ENCODE measurements around the gene ZNF169. TPM values are rescaled to one million over a fixed set of nuclear protein-coding genes. Genes with fewer than 3 reads are reported as not detected.
"Not testable (repeated sequence)": the region's sequence is repeated elsewhere in the genome, so short reads cannot be mapped to it uniquely, and the experiment has no call there.

Gene ZNF169
- total and polyA plus RNA-seq, 2 donors (not counting 1 experiment from before 2014, with no cell fraction given) = 19.0 to 26.9 TPM

GRCh38 chr9:94269264-94269663 is 10.2 kb downstream of the ZNF169 start:
- Histone ChIP-seq H2AFZ (ENCODE audit: insufficient read depth, low read depth, low read length, poor library complexity, severe bottlenecking) (no peak overlapping the region), H3K79me2 (ENCODE audit: control insufficient read depth, insufficient read depth, low read length) (peaks cover 71% of the 10 kb centered on the region), H3K27me3 (replicated peaks in 1 of 4; ENCODE audit: control extremely low read depth in 1 of 4, control insufficient read depth in 3 of 4, insufficient read depth in 4 of 4, low read length in 3 of 4) (no peaks in the 10 kb centered on the region), H3K9ac (ENCODE audit: low read length) (no peak overlapping the region), H3K4me3 (ENCODE audit: control extremely low read depth in 1 of 5, extremely low read depth in 1 of 5, insufficient read depth in 1 of 5, low read depth in 2 of 5, low read length in 4 of 5) (no peak overlapping the region), H3K9me3 (ENCODE audit: control extremely low read depth in 1 of 3, control insufficient read depth in 2 of 3, insufficient read depth in 1 of 3, low read length in 2 of 3) (peaks cover 0 to 13% (median 8%) of the 10 kb centered on the region in 3 donors), H3K4me1 (ENCODE audit: control insufficient read depth in 2 of 2, insufficient read depth in 2 of 2, low read length in 2 of 2) (no peaks in the 10 kb centered on the region), H4K20me1 (ENCODE audit: control insufficient read depth, insufficient read depth, low read length, poor library complexity, severe bottlenecking) (peaks cover 17% of the 10 kb centered on the region), H3K27ac (ENCODE audit: low read length in 2 of 2) (no peak overlapping the region), H3K4me2 (replicated peaks; ENCODE audit: low read depth, low read length, poor library complexity, severe bottlenecking) (no peak overlapping the region), H3K36me3 (replicated peaks in 1 of 2; ENCODE audit: control extremely low read depth in 1 of 2, control insufficient read depth in 1 of 2, extremely low read depth in 1 of 2, insufficient read depth in 2 of 2, low read length in 1 of 2) (peaks cover 0 to 7% of the 10 kb centered on the region in 2 experiments)
- no peak for ATAC-seq (ENCODE audit: low read depth)
- intact Hi-C loops (cut with micrococcal nuclease) = no loop called here
- POLR2A ChIA-PET = no interaction called here
- Mint-ChIP-seq H3K4me1 (peaks cover 14% of the 10 kb centered on the region), H3K9me3 (ENCODE audit: insufficient read depth) (no peaks in the 10 kb centered on the region), H3K27ac (no peak overlapping the region), H3K27me3 (no peaks in the 10 kb centered on the region), H3K4me3 (no peak overlapping the region)
- CTCF ChIA-PET = no interaction called here
- 100% methylated on average over 2 of the region's 8 CpGs for WGBS (ENCODE audit: insufficient coverage)
- TF ChIP-seq CTCF (IDR thresholded peaks at IDR 0.05) = no peak
- TF ChIP-seq EZH2 (IDR thresholded peaks at IDR 0.05; ENCODE audit: borderline replicate concordance, insufficient read depth, low read depth, low read length, poor library complexity, severe bottlenecking) = no peak
- no peak for DNase-seq

- peaks cover 0 to 13% (median 8%) of the 10 kb centered on the region in 3 donors for H3K9me3 ChIP-seq (ENCODE audit: control extremely low read depth in 1 of 3, control insufficient read depth in 2 of 3, insufficient read depth in 1 of 3, low read length in 2 of 3)
- peaks cover 0 to 6% of the 10 kb centered on the region in 2 experiments for H3K36me3 ChIP-seq (replicated peaks in 1 of 2; ENCODE audit: control extremely low read depth in 1 of 2, control insufficient read depth in 1 of 2, extremely low read depth in 1 of 2, insufficient read depth in 2 of 2, low read length in 1 of 2)
- no peak for TF ChIP-seq EZH2 (IDR thresholded peaks at IDR 0.05; ENCODE audit: borderline replicate concordance, insufficient read depth, low read depth, low read length, poor library complexity, severe bottlenecking)
- TF ChIP-seq CTCF (IDR thresholded peaks at IDR 0.05) = no peak
These were observed 10.9 kb downstream of the ZNF169 start for GRCh38 chr9:94270009-94270408.

GRCh38 chr9:94277029-94277428 is 17.9 kb downstream of the ZNF169 start:
- intact Hi-C loops (cut with micrococcal nuclease); H3K27ac ChIP-seq (ENCODE audit: low read length in 2 of 2); H3K4me3 Mint-ChIP-seq; H3K27me3 Mint-ChIP-seq; CTCF ChIA-PET; H3K4me2 ChIP-seq (replicated peaks; ENCODE audit: low read depth, low read length, poor library complexity, severe bottlenecking); H3K9ac ChIP-seq (ENCODE audit: low read length); DNase-seq; H3K4me3 ChIP-seq (ENCODE audit: control extremely low read depth in 1 of 5, extremely low read depth in 1 of 5, insufficient read depth in 1 of 5, low read depth in 2 of 5, low read length in 4 of 5); H3K9me3 Mint-ChIP-seq (ENCODE audit: insufficient read depth); H3K4me1 Mint-ChIP-seq; H3K27ac Mint-ChIP-seq; H2AFZ ChIP-seq (ENCODE audit: insufficient read depth, low read depth, low read length, poor library complexity, severe bottlenecking); POLR2A ChIA-PET; ATAC-seq (ENCODE audit: low read depth); H3K4me1 ChIP-seq (ENCODE audit: control insufficient read depth in 2 of 2, insufficient read depth in 2 of 2, low read length in 2 of 2); H3K27me3 ChIP-seq (replicated peaks in 1 of 4; ENCODE audit: control extremely low read depth in 1 of 4, control insufficient read depth in 3 of 4, insufficient read depth in 4 of 4, low read length in 3 of 4): not testable (repeated sequence)
- peaks cover 3 to 12% (median 5%) of the 10 kb centered on the region in 3 donors for H3K9me3 ChIP-seq (ENCODE audit: control extremely low read depth in 1 of 3, control insufficient read depth in 2 of 3, insufficient read depth in 1 of 3, low read length in 2 of 3)
- H4K20me1 ChIP-seq (ENCODE audit: control insufficient read depth, insufficient read depth, low read length, poor library complexity, severe bottlenecking) = peaks cover 17% of the 10 kb centered on the region
- H3K36me3 ChIP-seq (replicated peaks in 1 of 2; ENCODE audit: control extremely low read depth in 1 of 2, control insufficient read depth in 1 of 2, extremely low read depth in 1 of 2, insufficient read depth in 2 of 2, low read length in 1 of 2) = peaks cover 7 to 38% of the 10 kb centered on the region in 2 experiments
- peaks cover 42% of the 10 kb centered on the region for H3K79me2 ChIP-seq (ENCODE audit: control insufficient read depth, insufficient read depth, low read length)
- 98% methylated on average over 4 of the region's 4 CpGs for whole genome bisulfite sequencing (ENCODE audit: insufficient coverage)

More at GRCh38 chr9:94270009-94270408, 10.9 kb downstream of the ZNF169 start:
- ChIA-PET POLR2A (no interaction called here), CTCF (no interaction called here)
- Mint-ChIP-seq H3K9me3 (ENCODE audit: insufficient read depth) (no peaks in the 10 kb centered on the region), H3K27me3 (no peaks in the 10 kb centered on the region), H3K4me1 (peaks cover 14% of the 10 kb centered on the region), H3K4me3 (no peak overlapping the region), H3K27ac (no peak overlapping the region)
- DNase-seq (no peak), ATAC-seq (ENCODE audit: low read depth) (no peak)
- intact Hi-C loops (cut with micrococcal nuclease) = no loop called here
- H3K9ac ChIP-seq (ENCODE audit: low read length) = no peak overlapping the region
- no peak overlapping the region for H3K4me3 ChIP-seq (ENCODE audit: control extremely low read depth in 1 of 5, extremely low read depth in 1 of 5, insufficient read depth in 1 of 5, low read depth in 2 of 5, low read length in 4 of 5)
- H3K27me3 ChIP-seq (replicated peaks in 1 of 4; ENCODE audit: control extremely low read depth in 1 of 4, control insufficient read depth in 3 of 4, insufficient read depth in 4 of 4, low read length in 3 of 4) = no peaks in the 10 kb centered on the region
- H3K4me2 ChIP-seq (replicated peaks; ENCODE audit: low read depth, low read length, poor library complexity, severe bottlenecking) = no peak overlapping the region
- no peak overlapping the region for H3K27ac ChIP-seq (ENCODE audit: low read length in 2 of 2)
- H2AFZ ChIP-seq (ENCODE audit: insufficient read depth, low read depth, low read length, poor library complexity, severe bottlenecking) = no peak overlapping the region
- no CpG with 5 or more reads among the region's 1 CpG for WGBS (ENCODE audit: insufficient coverage)
- no peaks in the 10 kb centered on the region for H3K4me1 ChIP-seq (ENCODE audit: control insufficient read depth in 2 of 2, insufficient read depth in 2 of 2, low read length in 2 of 2)
- H3K79me2 ChIP-seq (ENCODE audit: control insufficient read depth, insufficient read depth, low read length) = peaks cover 71% of the 10 kb centered on the region
- peaks cover 24% of the 10 kb centered on the region for H4K20me1 ChIP-seq (ENCODE audit: control insufficient read depth, insufficient read depth, low read length, poor library complexity, severe bottlenecking)

All from B cell (primary cell).